VCaP (cell line): ENCODE results near the gene TM4SF4.

Experiments
- H3K27ac ChIP-seq: fragments of 450-650 bp; 2 replicates; pipeline ENCODE4 v1.5.1; 2017
- CTCF ChIP-seq: fragments of 450-650 bp; conservative IDR thresholded peaks from 2 replicates; pipeline ENCODE4 v1.5.1; 2017; ENCODE audit warnings: mild to moderate bottlenecking, moderate library complexity

Gene TM4SF4

DNA sequence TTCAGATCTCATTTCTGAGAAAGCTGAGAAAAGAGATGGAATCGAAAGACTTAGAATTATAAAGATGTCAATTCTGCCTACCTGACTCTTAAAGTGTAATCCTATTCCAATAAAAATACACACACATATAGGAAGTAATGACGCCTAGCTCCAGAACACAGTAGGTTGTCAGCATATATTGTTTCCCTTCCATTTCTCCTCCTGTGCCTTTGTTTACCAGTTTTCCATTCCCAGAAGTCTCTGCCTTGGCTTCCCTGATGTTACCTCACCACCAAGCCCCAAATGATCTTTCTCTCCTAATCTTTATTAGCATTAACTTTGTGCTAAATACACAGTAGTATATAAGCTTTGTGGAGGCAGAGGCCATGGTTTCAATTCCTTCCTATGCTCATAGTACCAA lies 40.0 kb downstream of the TM4SF4 start:
- no peak for TF ChIP-seq CTCF
- H3K27ac ChIP-seq: no peak overlapping the region

DNA sequence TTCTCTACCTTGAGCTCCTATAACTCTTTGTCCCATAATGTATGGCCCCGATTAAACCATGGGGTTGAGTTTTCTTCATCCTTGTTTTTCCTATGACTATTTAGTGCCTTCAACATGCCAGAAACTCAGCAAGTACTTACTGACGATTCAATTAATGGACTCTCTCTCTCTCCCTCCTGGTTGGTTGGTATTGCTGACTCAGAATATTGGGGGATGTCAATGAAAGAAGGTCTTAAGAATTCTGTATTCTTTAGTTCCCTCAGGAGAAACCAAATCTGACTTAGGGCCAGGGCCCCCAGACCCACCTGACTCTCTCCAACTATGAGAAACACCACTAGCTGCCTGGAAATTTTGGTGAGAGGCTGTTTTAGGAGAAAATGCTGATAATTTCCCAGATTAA lies 40.8 kb downstream of the TM4SF4 start:
- TF ChIP-seq CTCF: no peak
- H3K27ac ChIP-seq: no peak overlapping the region

GRCh38 chr3:149516920-149517319 lies 42.4 kb downstream of the TM4SF4 start:
- H3K27ac ChIP-seq: no peak overlapping the region
- TF ChIP-seq CTCF: no peak

DNA sequence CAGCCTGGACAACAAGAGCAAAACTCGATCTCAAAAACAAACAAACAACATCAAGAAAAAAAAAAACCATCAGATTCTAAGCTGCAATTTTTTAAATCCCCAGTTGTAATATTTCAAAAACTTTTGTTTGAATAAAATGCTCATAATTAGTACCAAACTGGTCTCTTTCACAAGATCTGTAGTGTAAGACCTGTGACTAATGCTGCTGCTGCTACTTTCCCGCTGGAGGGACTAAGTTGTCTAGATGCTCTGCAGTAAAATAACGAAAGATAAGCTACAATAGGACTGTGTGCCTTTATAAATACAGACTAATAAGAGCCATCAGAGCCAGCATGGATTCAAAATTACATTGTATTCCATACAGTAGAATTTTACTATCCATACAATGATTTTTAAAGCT lies 45.4 kb downstream of the TM4SF4 start:
- H3K27ac ChIP-seq: no peak overlapping the region
- no peak for TF ChIP-seq CTCF

DNA sequence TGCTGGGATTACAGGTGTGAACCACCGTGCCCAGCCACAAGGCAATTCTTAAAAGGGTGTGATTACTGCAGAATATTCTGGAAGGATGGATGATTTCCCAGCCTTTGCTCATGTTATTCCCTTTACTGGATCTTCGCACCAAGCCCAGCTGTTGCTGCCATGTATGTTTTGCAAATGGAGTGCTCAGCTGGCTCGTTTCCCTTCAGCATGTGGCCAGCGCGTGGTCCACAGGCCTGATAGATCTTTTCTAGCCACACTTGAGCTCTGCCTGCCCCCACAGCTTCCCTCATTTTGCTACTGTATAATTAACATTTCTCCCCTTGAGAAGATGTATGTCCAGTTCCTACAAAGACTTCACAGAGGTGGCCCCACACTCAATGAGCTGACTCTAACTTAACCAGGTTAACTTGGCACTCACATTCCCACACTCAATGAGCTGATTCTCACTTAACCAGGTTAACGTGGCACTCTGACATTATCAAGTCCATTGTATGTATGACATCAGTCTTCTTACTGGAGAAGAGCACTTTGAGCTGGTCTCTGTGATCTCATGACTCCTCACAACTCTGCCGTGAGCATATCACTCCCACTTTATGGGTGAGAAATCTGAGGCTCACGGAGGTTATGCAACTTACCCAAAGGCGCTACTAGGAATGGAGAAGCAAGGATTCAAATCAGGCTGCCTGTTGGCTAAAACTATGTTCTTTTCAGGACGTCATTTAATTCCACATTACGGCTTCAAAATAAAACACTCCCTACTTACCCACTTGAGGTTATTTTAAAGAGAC lies 49.2 kb downstream of the TM4SF4 start:
- H3K27ac ChIP-seq: no peak overlapping the region
- TF ChIP-seq CTCF: no peak

DNA sequence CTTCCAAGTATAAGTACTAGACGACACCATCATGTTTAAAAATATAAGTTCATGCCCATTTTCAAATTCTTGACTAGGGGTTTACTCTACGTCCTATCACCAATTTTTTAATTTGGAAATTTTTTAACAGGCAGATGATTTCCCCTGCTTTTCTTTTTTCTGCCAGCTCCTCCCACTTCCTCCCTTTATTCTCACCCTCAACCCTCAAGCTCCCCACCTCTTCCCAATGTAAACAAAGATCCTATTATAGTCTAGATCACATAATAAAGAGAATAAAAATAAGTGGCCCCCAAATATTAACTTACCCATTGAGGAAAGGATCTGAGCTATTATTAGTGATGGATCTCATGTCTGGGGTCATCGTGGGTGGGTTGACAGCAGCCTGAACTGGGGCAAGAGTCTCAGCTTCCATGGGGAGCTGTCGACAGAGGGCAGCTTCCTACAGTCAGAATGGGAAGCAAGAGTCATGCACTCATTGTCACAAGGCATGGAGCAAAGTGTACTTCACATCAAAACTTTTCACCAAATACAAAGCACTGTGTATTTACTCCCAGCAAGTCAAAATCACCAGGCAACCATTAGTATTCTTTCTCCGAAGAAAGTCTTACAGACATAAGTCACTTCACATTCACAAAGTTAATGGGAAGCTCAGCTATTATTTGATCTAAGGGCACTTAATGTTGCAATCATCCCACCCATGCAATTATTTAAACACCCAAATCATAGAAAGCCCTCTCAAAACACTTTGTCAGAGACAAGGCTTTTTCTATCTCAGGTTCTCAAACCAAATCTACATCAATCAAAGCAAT lies 53.2 kb downstream of the TM4SF4 start:
- TF ChIP-seq CTCF: no peak
- peak overlapping the region; percentile 46; the same call in 1 of the 2 replicates for H3K27ac ChIP-seq

GRCh38 chr3:149528340-149528650 lies 53.8 kb downstream of the TM4SF4 start:
- no peak for TF ChIP-seq CTCF
- H3K27ac ChIP-seq: peak overlapping the region; percentile 46; the same call in 1 of the 2 replicates
